GM23248 (cell line): ENCODE data around the gene FRMD1. TPM values are rescaled to one million over a fixed set of nuclear protein-coding genes. Genes with fewer than 3 reads are reported as not detected.

Source experiments
- DNase-seq: peaks from one replicate; pipeline ENCODE4 v3.0.0-alpha.2; 2015
- H2AFZ ChIP-seq: fragments of 200-600 bp; sonication (generic); 2 replicates; pipeline ENCODE4 v1.6.1; 2016; ENCODE audit warnings: antibody characterized with exemption
- H3F3A ChIP-seq: fragments of 200-600 bp; sonication (generic); 2 replicates; pipeline ENCODE4 v1.6.1; 2016; ENCODE audit warnings: mild to moderate bottlenecking, antibody characterized with exemption, mixed run types; ENCODE audit not compliant: insufficient read depth
- H3K27ac ChIP-seq: fragments of 200-600 bp; sonication (generic); 2 replicates; pipeline ENCODE4 v1.5.1; 2016; ENCODE audit warnings: mild to moderate bottlenecking
- H3K27me3 ChIP-seq: fragments of 200-600 bp; sonication (generic); replicated peaks from 2 replicates; pipeline ENCODE4 v1.6.1; 2016; ENCODE audit warnings: mild to moderate bottlenecking; ENCODE audit not compliant: insufficient read depth
- H3K36me3 ChIP-seq: fragments of 200-600 bp; sonication (generic); 2 replicates; pipeline ENCODE4 v1.6.1; 2016; ENCODE audit warnings: low read depth, mild to moderate bottlenecking
- H3K4me1 ChIP-seq: fragments of 200-600 bp; sonication (generic); 2 replicates; pipeline ENCODE4 v1.6.1; 2016; ENCODE audit warnings: mild to moderate bottlenecking; ENCODE audit not compliant: insufficient read depth
- H3K4me2 ChIP-seq: fragments of 200-600 bp; sonication (generic); one replicate; pipeline ENCODE4 v1.6.1; 2016; ENCODE audit warnings: mild to moderate bottlenecking; ENCODE audit not compliant: unreplicated experiment
- H3K4me3 ChIP-seq: fragments of 200-600 bp; sonication (generic); 2 replicates; pipeline ENCODE4 v1.5.1; 2016; ENCODE audit warnings: mild to moderate bottlenecking
- H3K79me2 ChIP-seq: fragments of 200-600 bp; sonication (generic); 2 replicates; pipeline ENCODE4 v1.6.1; 2016; ENCODE audit warnings: mild to moderate bottlenecking; ENCODE audit not compliant: insufficient read depth
- H3K9ac ChIP-seq: fragments of 200-600 bp; sonication (generic); 2 replicates; pipeline ENCODE4 v1.6.1; 2016; ENCODE audit warnings: mild to moderate bottlenecking
- H3K9me2 ChIP-seq: fragments of 200-600 bp; sonication (generic); 2 replicates; pipeline ENCODE4 v1.6.1; 2016; ENCODE audit warnings: mixed run types, mild to moderate bottlenecking, moderate library complexity; ENCODE audit not compliant: insufficient read depth
- H3K9me3 ChIP-seq: fragments of 200-600 bp; sonication (generic); one replicate; pipeline ENCODE4 v1.6.1; 2017; ENCODE audit warnings: low read depth
- H4K20me1 ChIP-seq: fragments of 200-600 bp; sonication (generic); 2 replicates; pipeline ENCODE4 v1.6.0; 2016; ENCODE audit not compliant: insufficient read depth
- EZH2 ChIP-seq: fragments of 200-600 bp; sonication (generic); IDR thresholded peaks from 2 replicates; pipeline ENCODE4 v1.6.1; 2018; ENCODE audit warnings: antibody characterized with exemption, mild to moderate bottlenecking; ENCODE audit not compliant: insufficient read depth, poor library complexity, severe bottlenecking
- EZH2phosphoT487 ChIP-seq: fragments of 200-600 bp; sonication (generic); IDR thresholded peaks from 2 replicates; pipeline ENCODE4 v1.6.1; 2018; ENCODE audit warnings: antibody characterized with exemption, moderate library complexity, mild to moderate bottlenecking, low read depth; ENCODE audit not compliant: insufficient read depth
- WGBS, 2 experiments: methylation state at CpG; one replicate each; pipeline ENCODE4 v1.1.6; 2015 to 2017; ENCODE audit warnings: low lambda C conversion rate in 2 of 2, low coverage in 1 of 2; ENCODE audit errors: missing lambda C conversion rate in 2 of 2; 5-methylcytosine and 5-hydroxymethylcytosine counted together
- in situ Hi-C: fragments of 300-500 bp; cut with MboI; formaldehyde crosslinking; loops from 2 replicates; pipeline ENCODE4 v1.15.0; 2020
- polyA plus RNA-seq: library from polyadenylated mRNA; unstranded; fragments of >200 nt; fragmentation: Nextera tagmentation; extraction: Ambion mirVana; gene quantifications from 2 replicates; pipeline ENCODE4 v1.2.1, GENCODE V29; 2016
- total RNA-seq: library from RNA; depleted of rRNA; stranded (reverse); fragments of >200 nt; shearing (Covaris generic); gene quantifications from 2 replicates; pipeline ENCODE4 v1.2.3, GENCODE V29; 2014

Gene FRMD1
- total and polyA plus RNA-seq, 2 experiments from 2014 or later = not detected

DNA sequence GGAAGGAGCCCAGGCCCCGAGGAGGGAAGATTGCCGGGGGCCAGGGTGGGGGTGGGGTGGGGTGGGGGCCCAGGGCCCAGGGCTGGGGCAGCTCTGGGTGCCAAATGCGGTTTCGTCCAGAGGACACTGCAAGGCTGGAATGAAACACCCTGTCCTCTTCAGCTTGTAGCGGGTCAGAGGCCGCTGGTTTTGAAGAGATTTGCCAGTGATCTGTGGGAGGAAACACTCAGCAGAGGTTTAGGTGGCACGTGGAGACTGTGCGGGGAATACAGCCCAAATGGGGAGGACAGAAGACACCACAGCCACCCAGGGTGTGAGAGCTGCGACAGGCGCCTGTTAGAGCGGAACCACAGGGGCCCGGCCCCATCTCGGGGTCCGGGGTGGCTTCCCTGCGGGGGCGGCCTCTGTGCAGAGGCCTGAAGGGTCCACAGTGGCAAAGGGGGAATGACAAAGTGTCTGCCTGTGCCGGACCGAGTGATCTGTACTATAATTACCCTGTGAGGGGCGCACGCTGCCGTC lies 29.2 kb downstream of the FRMD1 start:
- Histone ChIP-seq H3K79me2 (no peaks in the 10 kb centered on the region), H3K4me2 (no peak overlapping the region), H3K4me3 (no peak overlapping the region), H3K9me3 (no peaks in the 10 kb centered on the region), H3K36me3 (no peaks in the 10 kb centered on the region), H3K9me2 (no peaks in the 10 kb centered on the region), H3K4me1 (no peaks in the 10 kb centered on the region), H3F3A (no peaks in the 10 kb centered on the region), H3K9ac (no peak overlapping the region), H3K27ac (no peak overlapping the region), H4K20me1 (no peaks in the 10 kb centered on the region), H3K27me3 (no peaks in the 10 kb centered on the region), H2AFZ (no peak overlapping the region)
- WGBS, 2 experiments = 91 to 92% methylated on average over 17 to 21 of the region's 21 CpGs
- in situ Hi-C loops = no loop called here
- TF ChIP-seq EZH2phosphoT487 (no peak), EZH2 (no peak)
- DNase-seq = no peak

DNA sequence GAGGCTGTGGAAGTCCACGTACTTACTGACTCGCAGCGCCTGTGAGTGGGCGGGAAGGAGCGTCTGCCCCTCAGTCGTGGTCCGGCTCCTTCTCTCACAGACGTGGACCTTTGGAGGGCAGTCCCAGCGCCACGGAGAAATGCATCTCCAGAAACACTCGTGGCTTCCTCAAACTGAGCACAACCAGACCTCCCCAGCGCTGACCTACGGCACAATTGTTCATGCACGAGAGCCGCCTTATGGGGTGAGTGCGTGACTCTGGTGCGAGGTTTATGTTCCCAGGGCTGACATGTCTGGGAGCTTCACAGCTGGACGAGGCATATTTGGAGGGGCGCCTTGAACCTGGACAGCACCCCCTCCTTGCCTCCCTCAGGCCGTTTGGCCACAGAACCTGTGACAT lies 29.7 kb downstream of the FRMD1 start:
- Histone ChIP-seq H3K9me2 (no peaks in the 10 kb centered on the region), H3K27ac (no peak overlapping the region), H4K20me1 (no peaks in the 10 kb centered on the region), H3K4me1 (no peaks in the 10 kb centered on the region), H3K9ac (no peak overlapping the region), H3K9me3 (no peaks in the 10 kb centered on the region), H3K4me2 (no peak overlapping the region), H3K27me3 (no peaks in the 10 kb centered on the region), H2AFZ (no peak overlapping the region), H3K36me3 (no peaks in the 10 kb centered on the region), H3F3A (no peaks in the 10 kb centered on the region), H3K79me2 (no peaks in the 10 kb centered on the region), H3K4me3 (no peak overlapping the region)
- TF ChIP-seq EZH2 = no peak
- TF ChIP-seq EZH2phosphoT487 = no peak
- WGBS, 2 experiments = 85 to 88% methylated on average over 20 of the region's 20 CpGs
- in situ Hi-C loops = no loop called here
- no peak for DNase-seq

DNA sequence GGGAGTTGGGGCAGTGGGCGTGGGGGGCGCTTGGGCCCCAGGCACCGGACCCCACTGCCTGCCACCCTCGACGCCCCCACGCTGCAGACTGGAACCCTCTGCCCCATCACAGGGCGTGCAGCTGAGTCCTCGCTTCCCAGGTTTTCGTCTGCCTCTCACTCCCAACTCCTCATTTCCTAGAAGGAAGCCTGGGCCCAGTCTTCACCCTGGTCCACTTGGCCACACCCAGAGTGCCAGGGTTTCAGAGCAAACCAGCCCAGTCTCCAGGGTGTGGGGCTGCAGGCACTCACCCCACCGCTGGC lies 30.3 kb downstream of the FRMD1 start:
- no peaks in the 10 kb centered on the region for H3K79me2 ChIP-seq
- H3K27me3 ChIP-seq = no peaks in the 10 kb centered on the region
- H3K9me3 ChIP-seq = no peaks in the 10 kb centered on the region
- H3K9ac ChIP-seq = no peak overlapping the region
- H3K36me3 ChIP-seq = no peaks in the 10 kb centered on the region
- H3K27ac ChIP-seq = no peak overlapping the region
- no peak overlapping the region for H2AFZ ChIP-seq
- no peak for DNase-seq
- H3K9me2 ChIP-seq = no peaks in the 10 kb centered on the region
- H3F3A ChIP-seq = no peaks in the 10 kb centered on the region
- 76 to 82% methylated on average over 6 to 10 of the region's 10 CpGs for WGBS, 2 experiments
- in situ Hi-C loops = no loop called here
- H3K4me1 ChIP-seq = no peaks in the 10 kb centered on the region
- H3K4me2 ChIP-seq = no peak overlapping the region
- H4K20me1 ChIP-seq = no peaks in the 10 kb centered on the region
- no peak for TF ChIP-seq EZH2phosphoT487
- no peak overlapping the region for H3K4me3 ChIP-seq

DNA sequence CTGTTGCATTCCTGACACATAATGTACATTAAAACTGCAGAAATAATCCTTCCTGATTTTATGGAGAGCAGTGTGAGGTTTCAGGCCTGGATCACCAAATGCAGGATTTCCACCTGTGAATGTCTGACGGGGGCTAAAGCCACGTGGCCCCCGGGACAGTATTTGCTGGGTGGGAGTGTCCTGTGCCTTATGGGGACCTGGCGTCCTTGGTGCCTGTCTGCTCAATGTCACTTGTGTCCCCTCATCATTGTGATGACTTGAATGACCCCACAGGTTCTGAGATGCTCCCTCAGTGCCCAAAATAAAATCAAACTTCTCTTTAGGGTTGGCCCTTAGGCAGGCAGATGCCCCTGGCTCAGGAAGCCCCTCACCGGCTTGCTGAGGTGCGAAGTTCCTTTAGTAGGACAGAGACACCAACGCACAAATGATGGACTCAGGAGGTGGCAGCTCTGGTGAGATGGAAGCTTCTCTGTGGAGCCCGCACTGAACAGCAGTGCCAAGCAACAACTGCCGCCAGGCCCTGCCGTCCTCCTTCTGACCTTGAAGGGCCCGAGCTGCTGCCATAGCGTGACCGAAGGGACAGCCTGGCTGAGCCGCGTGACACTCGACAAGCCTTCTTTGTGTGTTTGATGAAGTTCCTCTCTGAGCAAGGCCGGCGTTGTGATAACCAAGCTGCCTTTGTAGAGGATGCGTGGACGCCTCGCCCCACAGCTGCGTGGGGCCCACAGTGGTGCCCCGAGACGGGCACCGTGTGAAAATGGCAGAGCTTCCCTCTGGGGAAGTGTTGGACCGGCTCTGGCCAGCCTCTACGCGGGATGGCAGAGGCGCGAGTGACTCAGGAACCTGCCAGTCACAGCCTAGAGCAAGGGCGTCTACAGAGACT lies 30.9 kb downstream of the FRMD1 start:
- H3K4me2 ChIP-seq = no peak overlapping the region
- H3K36me3 ChIP-seq = no peaks in the 10 kb centered on the region
- no peak overlapping the region for H3K4me3 ChIP-seq
- no peak overlapping the region for H2AFZ ChIP-seq
- TF ChIP-seq EZH2 (no peak), EZH2phosphoT487 (no peak)
- no peak overlapping the region for H3K27ac ChIP-seq
- no peak for DNase-seq
- H3K4me1 ChIP-seq = no peaks in the 10 kb centered on the region
- H3K9ac ChIP-seq = no peak overlapping the region
- no peaks in the 10 kb centered on the region for H3F3A ChIP-seq
- H4K20me1 ChIP-seq = no peaks in the 10 kb centered on the region
- no peaks in the 10 kb centered on the region for H3K9me2 ChIP-seq
- H3K79me2 ChIP-seq = no peaks in the 10 kb centered on the region
- WGBS, 2 experiments = 78 to 82% methylated on average over 31 of the region's 31 CpGs
- H3K27me3 ChIP-seq = no peaks in the 10 kb centered on the region
- no peaks in the 10 kb centered on the region for H3K9me3 ChIP-seq
- in situ Hi-C loops = no loop called here
